DMS153 (cell line): Measurements from ENCODE around the gene TMPRSS13.

ENCODE experiments used
- DNase-seq: peaks from one replicate; lab custom pipeline; 2025; lab: John Stamatoyannopoulos, UW

The TMPRSS13 gene

GRCh38 chr11:117887431-117888138 lies 41.6 kb downstream of the TMPRSS13 start:
- no peak for DNase-seq

GRCh38 chr11:117885777-117886176 lies 43.4 kb downstream of the TMPRSS13 start:
- no peak for DNase-seq

DNA sequence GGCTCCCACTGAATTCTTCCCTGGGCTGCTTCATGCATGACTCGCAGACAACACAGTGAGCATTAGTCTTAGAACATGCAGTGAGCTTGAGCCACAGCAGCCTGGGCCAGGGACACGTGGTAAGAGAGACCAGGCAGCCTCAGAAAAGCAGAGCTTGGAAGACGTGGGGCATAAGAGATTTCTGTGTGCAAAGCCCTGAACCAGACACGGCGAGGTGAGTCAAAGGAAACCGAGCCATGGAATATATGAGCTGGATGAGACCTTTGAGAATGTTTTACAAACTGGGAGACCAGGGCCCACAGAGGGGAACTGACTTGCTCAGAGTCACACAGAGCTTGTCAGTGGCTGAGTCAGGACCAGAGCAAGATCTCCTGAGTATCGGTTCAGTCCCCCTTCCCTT lies 44.2 kb downstream of the TMPRSS13 start:
- no peak for DNase-seq

- no peak for DNase-seq
Measured at GRCh38 chr11:117883063-117883462, 46.1 kb downstream of the TMPRSS13 start.

- no peak for DNase-seq
Measured at GRCh38 chr11:117882311-117882905, 46.8 kb downstream of the TMPRSS13 start.

- DNase-seq: no peak
Measured at GRCh38 chr11:117881217-117881616, 48.0 kb downstream of the TMPRSS13 start.

- DNase-seq: no peak
Measured at GRCh38 chr11:117879516-117880480, 49.4 kb downstream of the TMPRSS13 start.

- no peak for DNase-seq
Measured at GRCh38 chr11:117878939-117879475, 50.2 kb downstream of the TMPRSS13 start.

DNA sequence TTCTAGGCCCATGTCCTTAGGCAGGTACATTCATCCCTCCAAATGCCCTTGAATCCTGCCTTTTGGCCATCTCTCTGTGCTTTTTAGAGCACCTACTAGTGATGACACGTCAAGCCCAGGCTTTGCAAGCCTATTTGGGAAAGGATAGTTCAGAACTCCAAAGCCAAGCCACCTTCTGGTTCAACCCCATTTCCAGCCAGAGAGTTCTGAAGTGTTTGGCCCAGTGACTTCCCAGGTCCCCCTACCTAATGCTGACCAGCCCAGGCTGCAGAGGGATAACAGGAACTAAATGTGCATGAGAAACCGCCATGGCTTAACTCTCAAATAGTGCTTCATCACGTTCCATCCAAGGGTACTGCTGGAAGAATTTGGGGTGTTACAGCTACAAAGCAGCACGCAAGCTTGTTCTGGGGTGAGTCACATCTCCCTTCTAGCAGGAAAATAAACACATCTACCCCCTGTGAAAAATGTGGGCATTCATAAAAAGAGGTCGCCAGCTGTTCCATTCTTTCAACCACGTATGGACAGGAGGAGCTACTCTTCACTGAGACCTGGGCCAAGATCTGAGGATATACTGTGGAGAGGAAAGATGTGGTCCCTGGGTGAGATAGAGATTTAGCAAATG lies 50.8 kb downstream of the TMPRSS13 start:
- DNase-seq: no peak

DNA sequence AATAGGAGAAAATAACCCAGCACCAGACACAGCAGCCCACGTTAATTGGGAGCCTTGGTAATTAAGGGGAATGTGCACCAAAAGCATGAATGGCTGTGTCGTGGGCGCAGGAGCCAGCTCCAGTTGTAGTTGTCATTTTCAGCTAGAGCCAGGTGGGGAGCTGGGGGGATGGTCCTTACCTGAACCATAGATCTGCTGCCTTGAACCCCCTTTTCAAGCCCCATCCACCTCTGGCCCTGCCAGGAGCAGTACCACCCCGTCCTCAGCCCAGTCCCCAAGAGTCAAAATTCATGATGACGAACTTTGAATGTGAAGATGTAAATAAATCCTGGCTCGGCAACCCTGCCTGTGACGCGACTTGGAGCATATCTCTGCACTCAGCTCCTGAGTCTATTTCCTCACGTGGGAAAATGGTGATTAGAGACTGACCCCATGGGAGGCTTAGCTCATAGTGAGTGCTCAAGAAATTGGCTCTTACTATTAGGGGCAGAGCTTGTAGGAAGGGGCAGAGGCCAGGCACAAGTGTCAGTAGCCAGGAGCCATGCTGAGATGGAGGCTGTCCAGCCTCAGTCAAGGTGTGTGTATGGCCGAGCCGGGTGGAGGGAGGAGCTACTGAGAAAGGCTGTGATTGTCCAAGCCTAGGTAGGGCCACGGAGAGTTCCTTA lies 52.0 kb downstream of the TMPRSS13 start:
- DNase-seq: no peak

DNA sequence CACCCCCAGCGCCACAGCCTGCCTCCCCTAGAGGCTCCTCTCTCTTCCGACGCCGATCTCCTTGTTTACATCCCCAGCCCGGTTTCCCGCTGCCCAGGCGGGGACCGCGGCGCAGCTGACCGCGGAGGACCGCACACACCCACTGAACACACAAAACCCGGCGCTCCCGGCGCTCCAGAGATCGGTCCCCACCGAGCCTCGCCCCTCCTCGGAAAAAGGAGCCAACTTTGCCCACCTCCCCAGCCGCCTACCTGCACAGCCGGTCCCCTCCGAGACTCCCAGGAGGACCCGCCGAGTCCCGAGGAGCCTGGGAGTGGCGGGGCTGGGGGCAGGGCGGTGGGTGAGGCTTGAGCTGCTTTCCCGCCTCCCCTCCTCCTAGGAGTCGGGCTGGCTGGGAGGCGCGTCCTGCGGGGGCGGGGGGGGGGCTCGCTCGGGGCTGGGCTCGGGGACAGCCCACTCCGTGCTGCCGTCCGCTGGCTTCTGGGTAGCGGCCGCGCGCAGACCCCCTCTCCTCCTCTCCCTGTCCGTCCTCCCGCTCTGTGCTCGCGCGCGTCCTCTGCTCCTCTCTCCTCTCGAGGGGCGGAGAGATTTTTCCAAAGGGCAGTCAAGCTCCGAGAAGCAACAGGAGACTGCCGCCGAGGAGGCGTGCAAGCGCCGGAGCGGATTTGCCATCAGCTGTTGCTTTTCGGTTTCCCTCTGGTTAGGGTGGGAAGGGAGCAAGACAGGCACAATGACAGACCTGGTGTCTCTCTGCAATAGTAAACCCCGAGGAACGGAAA lies 52.7 kb downstream of the TMPRSS13 start, which contains the start of gene FXYD6:
FXYD6 (minus strand) TSS at position 318 of the 779 bp plus-strand sequence. CDS start 33,882 bp downstream, outside the sequence.
- peak; percentile 46 for DNase-seq

GRCh38 chr11:117876059-117876340 lies 53.2 kb downstream of the TMPRSS13 start:
- DNase-seq: no peak

DNA sequence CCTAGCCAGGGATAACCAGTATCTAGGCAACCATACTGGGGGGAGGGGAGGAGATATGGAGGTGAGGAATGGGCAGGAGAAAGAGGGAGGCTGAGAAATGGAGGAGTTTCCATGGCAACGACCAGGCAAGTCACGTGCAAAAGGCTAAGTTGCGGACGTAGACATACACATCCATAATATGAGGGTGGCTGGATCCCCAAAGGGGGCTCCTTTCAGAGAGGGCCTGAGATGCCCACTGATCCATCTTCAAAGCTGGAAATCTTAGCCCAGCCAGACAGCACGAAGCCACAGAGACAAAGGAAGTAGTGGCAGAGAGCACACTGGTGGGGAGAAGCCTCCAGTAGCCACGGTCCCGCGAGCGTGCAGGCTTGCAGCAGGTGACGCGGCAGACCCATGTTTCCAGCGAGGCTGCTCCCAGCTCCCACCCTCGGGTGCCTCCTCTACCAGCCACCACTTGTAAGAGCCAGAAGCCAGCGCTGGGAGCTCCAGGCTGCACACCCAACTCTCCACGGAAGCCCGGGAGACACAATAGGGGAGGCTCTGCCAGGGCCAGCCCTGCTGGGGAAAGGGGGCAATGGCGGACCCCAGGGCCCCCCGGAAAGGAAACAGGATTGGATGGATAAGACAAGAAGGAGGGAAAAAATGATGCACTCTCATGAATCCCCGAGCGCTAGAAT lies 53.7 kb downstream of the TMPRSS13 start:
- peak; percentile 9 for DNase-seq

GRCh38 chr11:117874910-117875381 lies 54.3 kb downstream of the TMPRSS13 start:
- no peak for DNase-seq

DNA sequence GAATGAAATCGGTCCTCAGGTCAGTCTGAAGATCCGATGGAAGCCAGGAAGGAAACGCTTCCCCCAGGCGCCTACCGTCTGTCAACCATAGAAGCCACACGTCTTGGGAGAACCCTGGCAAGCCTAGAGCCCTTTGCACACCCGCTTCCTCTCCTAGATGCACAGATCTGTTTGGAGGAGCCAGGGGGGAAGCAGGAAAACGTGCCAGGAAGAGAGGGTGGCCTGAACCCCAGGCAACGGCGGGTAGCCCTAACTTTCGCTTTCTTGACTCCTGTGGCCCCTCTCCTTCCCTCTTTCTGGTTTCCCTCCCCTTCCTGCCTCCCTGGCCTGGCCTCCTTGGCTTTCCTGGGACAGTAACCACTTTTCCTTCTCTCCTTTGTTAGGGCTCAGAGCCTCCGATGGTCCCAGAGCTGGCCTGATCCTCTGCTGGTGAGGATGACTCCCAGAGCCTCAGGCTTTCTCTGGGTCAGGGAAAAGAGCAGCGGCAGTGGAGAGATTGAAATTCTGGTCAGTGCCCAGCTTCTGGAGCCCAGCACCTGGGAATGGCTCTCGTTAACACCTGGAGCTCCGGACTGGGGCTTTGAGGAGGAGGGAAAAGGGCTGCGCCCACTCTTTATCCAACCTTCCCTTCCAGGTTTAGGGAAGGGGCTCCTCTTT lies 54.8 kb downstream of the TMPRSS13 start:
- DNase-seq: no peak

GRCh38 chr11:117873828-117874125 lies 55.4 kb downstream of the TMPRSS13 start:
- DNase-seq: no peak

DNA sequence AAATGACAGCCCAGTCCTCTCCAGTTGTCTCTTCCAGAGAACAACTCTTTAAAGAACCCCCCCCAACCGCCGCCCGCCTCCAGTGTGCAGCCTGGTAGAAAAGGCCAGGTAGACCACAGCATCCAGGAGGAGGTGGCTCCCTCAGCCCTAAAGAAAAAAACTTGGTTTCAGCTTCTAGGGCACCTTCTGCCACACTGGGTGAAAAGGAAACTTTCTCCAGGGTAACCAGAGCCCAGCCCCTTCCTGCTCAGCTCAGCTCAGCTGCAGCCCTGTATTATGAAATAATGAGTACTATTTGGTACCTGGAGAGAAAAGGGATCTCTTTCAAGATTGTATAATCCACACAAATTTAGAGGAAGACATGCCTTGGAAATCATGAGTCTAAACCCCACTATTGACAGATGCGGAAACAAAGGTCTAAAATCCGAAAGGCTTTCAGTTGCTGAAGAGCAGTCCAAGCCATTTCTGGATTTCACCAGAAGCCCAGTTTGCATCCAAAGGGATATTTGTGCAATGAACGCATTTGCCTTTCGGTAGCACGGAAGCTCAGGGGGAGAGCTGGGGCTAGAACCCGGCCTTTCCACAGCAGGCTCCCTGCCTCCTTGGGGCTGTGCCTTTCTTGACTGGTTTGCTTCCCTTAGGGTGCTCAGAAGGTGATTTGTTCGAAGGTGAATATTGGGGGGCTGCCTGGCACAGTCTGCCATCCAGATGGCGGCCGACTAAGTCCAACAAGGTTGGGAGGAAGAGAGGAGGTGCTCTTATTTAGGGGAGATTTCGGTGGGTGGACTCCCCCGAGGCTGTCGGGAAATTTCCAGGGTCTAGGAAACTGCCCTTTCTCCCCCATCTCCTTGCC lies 56.0 kb downstream of the TMPRSS13 start:
- no peak for DNase-seq

- DNase-seq: no peak
Measured at GRCh38 chr11:117872420-117872961, 56.7 kb downstream of the TMPRSS13 start.
